Stimulated activated CD8-positive, alpha-beta memory T cell treated with anti-CD3 and anti-CD28 coated beads, Interleukin-4, amount 100 ng/mL, for 1 hour (primary cell): ENCODE measurements around the gene CFAP299.

Experiments used
- DNase-seq, 2 donors: peaks; one replicate each; pipeline ENCODE4 v3.0.0-alpha.2; 2020; ENCODE audit warnings: low read depth in 2 of 2, low spot score in 1 of 2

CFAP299 gene

GRCh38 chr4:80495865-80496264, 160.3 kb downstream of the CFAP299 start:
- DNase-seq, result no peak

- DNase-seq, result no peak
Observed at GRCh38 chr4:80498725-80499124, 163.2 kb downstream of the CFAP299 start.

- DNase-seq, result no peak
Observed at GRCh38 chr4:80500613-80501012, 165.1 kb downstream of the CFAP299 start.

GRCh38 chr4:80507077-80507476, 171.5 kb downstream of the CFAP299 start:
- DNase-seq, result no peak

GRCh38 chr4:80507507-80507906, 172.0 kb downstream of the CFAP299 start:
- DNase-seq, result no peak

- DNase-seq, result no peak
Observed at GRCh38 chr4:80515496-80515895, 180.0 kb downstream of the CFAP299 start.

- DNase-seq, result no peak
Observed at GRCh38 chr4:80521438-80521837, 185.9 kb downstream of the CFAP299 start.

GRCh38 chr4:80526697-80527096, 191.2 kb downstream of the CFAP299 start:
- DNase-seq, result no peak

GRCh38 chr4:80529026-80529425, 193.5 kb downstream of the CFAP299 start:
- no peak for DNase-seq

- DNase-seq, result no peak
Observed at GRCh38 chr4:80532674-80533333, 197.3 kb downstream of the CFAP299 start.

GRCh38 chr4:80535551-80535950, 200.0 kb downstream of the CFAP299 start:
- DNase-seq, result no peak

GRCh38 chr4:80538276-80538926, 202.9 kb downstream of the CFAP299 start:
- no peak for DNase-seq

- no peak for DNase-seq
Observed at GRCh38 chr4:80539190-80539589, 203.7 kb downstream of the CFAP299 start.

GRCh38 chr4:80540349-80540748, 204.8 kb downstream of the CFAP299 start:
- no peak for DNase-seq

GRCh38 chr4:80540785-80541469, 205.4 kb downstream of the CFAP299 start:
- no peak for DNase-seq

- DNase-seq, result no peak
Observed at GRCh38 chr4:80542747-80543146, 207.2 kb downstream of the CFAP299 start.

- no peak for DNase-seq
Observed at GRCh38 chr4:80560337-80560736, 224.8 kb downstream of the CFAP299 start.

GRCh38 chr4:80566203-80566872, 230.8 kb downstream of the CFAP299 start:
- DNase-seq, result no peak

- DNase-seq, result no peak
Observed at GRCh38 chr4:80568891-80569290, 233.4 kb downstream of the CFAP299 start.

GRCh38 chr4:80576796-80577195, 241.3 kb downstream of the CFAP299 start:
- DNase-seq, result no peak

GRCh38 chr4:80578001-80578400, 242.5 kb downstream of the CFAP299 start:
- DNase-seq, result no peak

- DNase-seq, result no peak
Observed at GRCh38 chr4:80585542-80585941, 250.0 kb downstream of the CFAP299 start.
